SK-N-SH (cell line): Measurements from ENCODE around the gene GNB5. TPM values are rescaled to one million over a fixed set of nuclear protein-coding genes. Genes with fewer than 3 reads are reported as not detected.

Experiments
- CTCF ChIA-PET: fragments of 300-600, 350-600 bp; formaldehyde crosslinking; extraction: SDS; loops from one replicate; lab custom pipeline; 2021; lab: Yijun Ruan, JAX
- POLR2A ChIA-PET: fragments of 350-600 bp; sonication (Branson Sonifier 250); formaldehyde crosslinking; extraction: SDS; loops from one replicate; lab custom pipeline; 2020; ENCODE audit warnings: antibody characterized with exemption, inconsistent platforms; lab: Yijun Ruan, JAX
- DNase-seq: peaks from one replicate; pipeline ENCODE4 v3.0.0; 2012
- H2AFZ ChIP-seq: fragments of 200-600 bp; sonication (generic); 2 replicates; pipeline ENCODE4 v1.8.1; 2016; ENCODE audit warnings: antibody characterized with exemption, mild to moderate bottlenecking, low read depth
- H3F3A ChIP-seq: fragments of 200-600 bp; sonication (generic); replicated peaks from 2 replicates; pipeline ENCODE3; 2016; ENCODE audit warnings: antibody characterized with exemption, mild to moderate bottlenecking; ENCODE audit not compliant: insufficient read depth
- H3K27ac ChIP-seq, 2 experiments: fragments of 200-500 bp in 1 of 2; fragments of 200-600 bp in 1 of 2; sonication (Bioruptor generic) in 1 of 2; sonication (generic), shearing (Covaris generic) in 1 of 2; 2 replicates each; pipeline versions ENCODE4 v1.5.1 to v1.6.1; 2014 to 2016; ENCODE audit warnings: low read depth in 2 of 2, inconsistent platforms in 1 of 2, low read length in 1 of 2, mild to moderate bottlenecking in 1 of 2, mixed read lengths in 1 of 2
- H3K27me3 ChIP-seq: fragments of 200-600 bp; sonication (generic), shearing (Covaris generic); 2 replicates; pipeline ENCODE4 v1.6.1; 2016; ENCODE audit warnings: mixed run types; ENCODE audit not compliant: insufficient read depth
- H3K36me3 ChIP-seq, 2 experiments: fragments of 200-500 bp in 1 of 2; fragments of 200-600 bp in 1 of 2; sonication (Bioruptor generic) in 1 of 2; sonication (generic) in 1 of 2; replicated peaks in 1 of 2; 2 replicates each; pipeline versions ENCODE3 to v1.5.1; 2014 to 2016; ENCODE audit warnings: low read length in 1 of 2, mild to moderate bottlenecking in 1 of 2; ENCODE audit not compliant: insufficient read depth in 2 of 2, control insufficient read depth in 1 of 2
- H3K4me1 ChIP-seq, 2 experiments: fragments of 200-500 bp in 1 of 2; fragments of 200-600 bp in 1 of 2; sonication (Bioruptor generic) in 1 of 2; sonication (generic), shearing (Covaris generic) in 1 of 2; 2 replicates each; pipeline versions ENCODE4 v1.5.1 to v1.6.1; 2014 to 2016; ENCODE audit warnings: low read depth in 1 of 2, low read length in 1 of 2, mixed run types in 1 of 2; ENCODE audit not compliant: insufficient read depth in 2 of 2, control insufficient read depth in 1 of 2
- H3K4me2 ChIP-seq: fragments of 200-600 bp; sonication (generic), shearing (Covaris generic); 2 replicates; pipeline ENCODE4 v1.6.1; 2017; ENCODE audit warnings: mixed run types
- H3K4me3 ChIP-seq, 2 experiments: fragments of 200-500 bp in 1 of 2; fragments of 200-600 bp in 1 of 2; sonication (Bioruptor generic) in 1 of 2; sonication (generic), shearing (Covaris generic) in 1 of 2; 2 replicates each; pipeline versions ENCODE4 v1.5.1 to v1.8.1; 2014 to 2016; ENCODE audit warnings: low read depth in 2 of 2, inconsistent platforms in 1 of 2, low read length in 1 of 2, mild to moderate bottlenecking in 1 of 2, mixed read lengths in 1 of 2, moderate library complexity in 1 of 2
- H3K79me2 ChIP-seq: fragments of 200-600 bp; sonication (generic); 2 replicates; pipeline ENCODE4 v1.8.1; 2017; ENCODE audit warnings: mild to moderate bottlenecking; ENCODE audit not compliant: insufficient read depth
- H3K9ac ChIP-seq: fragments of 200-600 bp; sonication (generic); 2 replicates; pipeline ENCODE4 v1.6.1; 2017; ENCODE audit warnings: mixed run types
- H3K9me2 ChIP-seq: fragments of 200-600 bp; sonication (generic); 2 replicates; pipeline ENCODE4 v1.6.1; 2017; ENCODE audit warnings: mixed run types
- H3K9me3 ChIP-seq: fragments of 200-600 bp; sonication (generic); 2 replicates; pipeline ENCODE4 v1.6.1; 2017; ENCODE audit warnings: mixed run types, mild to moderate bottlenecking, moderate library complexity
- H4K20me1 ChIP-seq: fragments of 200-600 bp; sonication (generic); 2 replicates; pipeline ENCODE4 v1.6.1; 2017; ENCODE audit warnings: mild to moderate bottlenecking, mixed run types; ENCODE audit not compliant: insufficient read depth
- CHD2 ChIP-seq: fragments of 150-350 bp; IDR thresholded peaks from 2 replicates; pipeline ENCODE4 v1.6.1; 2018; ENCODE audit warnings: low read length; ENCODE audit not compliant: partially characterized antibody
- ELF1 ChIP-seq: IDR thresholded peaks from 2 replicates; pipeline ENCODE4 v1.4.0; 2012
- FOSL2 ChIP-seq: IDR thresholded peaks from 2 replicates; pipeline ENCODE4 v1.4.0; 2012; ENCODE audit warnings: low read depth, mild to moderate bottlenecking, moderate library complexity, borderline replicate concordance
- FOXM1 ChIP-seq: IDR thresholded peaks from 2 replicates; pipeline ENCODE4 v1.4.0; 2012; ENCODE audit warnings: low read depth, mild to moderate bottlenecking
- GATA2 ChIP-seq: sonication (generic); formaldehyde crosslinking; IDR thresholded peaks from 2 replicates; pipeline ENCODE4 v1.5.0; 2020; ENCODE audit warnings: mild to moderate bottlenecking, missing genetic modification reagents
- IRF3 ChIP-seq: fragments of 150-350 bp; IDR thresholded peaks from 2 replicates; pipeline ENCODE4 v1.6.1; 2016; ENCODE audit warnings: mild to moderate bottlenecking, low read depth, low read length
- MAX ChIP-seq: IDR thresholded peaks from 2 replicates; pipeline ENCODE4 v1.4.0; 2012; ENCODE audit warnings: low read depth
- MXI1 ChIP-seq: IDR thresholded peaks from 2 replicates; pipeline ENCODE4 v1.6.1; 2012; ENCODE audit warnings: mild to moderate bottlenecking, low read depth, low read length, improper control_type of control experiment
- NRF1 ChIP-seq: IDR thresholded peaks from 2 replicates; pipeline ENCODE4 v1.6.1; 2012; ENCODE audit warnings: low read depth, mild to moderate bottlenecking, low read length
- POLR2AphosphoS5 ChIP-seq: IDR thresholded peaks from 2 replicates; pipeline ENCODE4 v1.6.1; 2012; ENCODE audit warnings: low read depth, low read length
- RFX5 ChIP-seq: IDR thresholded peaks from 2 replicates; pipeline ENCODE4 v1.6.1; 2012; ENCODE audit warnings: mild to moderate bottlenecking, improper control_type of control experiment, low read length
- RXRA ChIP-seq: IDR thresholded peaks from 2 replicates; pipeline ENCODE4 v1.4.0; 2012; ENCODE audit warnings: low read depth, mild to moderate bottlenecking, borderline replicate concordance
- SIN3A ChIP-seq: IDR thresholded peaks from 2 replicates; pipeline ENCODE4 v1.6.1; 2012; ENCODE audit warnings: low read depth, mild to moderate bottlenecking, low read length, moderate library complexity, borderline replicate concordance
- SMC3 ChIP-seq: IDR thresholded peaks from 2 replicates; pipeline ENCODE4 v1.6.1; 2012; ENCODE audit warnings: low read depth, low read length, improper control_type of control experiment
- TAF1 ChIP-seq: IDR thresholded peaks from 2 replicates; pipeline ENCODE4 v1.6.1; 2012; ENCODE audit warnings: low read depth, mild to moderate bottlenecking, low read length, moderate library complexity, borderline replicate concordance
- TCF12 ChIP-seq: IDR thresholded peaks from 2 replicates; pipeline ENCODE4 v1.4.0; 2012
- WGBS: methylation state at CpG from one replicate; pipeline ENCODE4 v1.1.6; 2017; ENCODE audit warnings: low lambda C conversion rate; 5-methylcytosine and 5-hydroxymethylcytosine counted together
- polyA plus RNA-seq, 3 experiments: library from polyadenylated mRNA; depleted of rRNA; stranded (reverse); fragments of >200 nt; gene quantifications; 2 replicates each; pipeline ENCODE4 v1.2.3, GENCODE V29; 2012
- TF ChIP-seq, protein P1 (sequence below): fragments of 200-600 bp; sonication (generic); IDR thresholded peaks from 2 replicates; pipeline ENCODE4 v1.6.1; 2017; ENCODE audit warnings: antibody characterized with exemption, mild to moderate bottlenecking, moderate library complexity
- TF ChIP-seq, protein P2 (sequence below): IDR thresholded peaks from 2 replicates; pipeline ENCODE4 v1.4.0; 2012; ENCODE audit warnings: low read depth, borderline replicate concordance
- TF ChIP-seq, protein P3 (sequence below): IDR thresholded peaks from 2 replicates; pipeline ENCODE4; 2012

The GNB5 gene
- polyA plus RNA-seq, 1 of the 3 experiments (the other 2 are of a cell fraction) = 73.7 TPM

GRCh38 chr15:52137432-52138357, 53.5 kb downstream of the GNB5 start:
- H3K36me3 ChIP-seq = peaks cover 22 to 31% of the 10 kb centered on the region in 2 experiments
- H4K20me1 ChIP-seq = no peaks in the 10 kb centered on the region
- no peaks in the 10 kb centered on the region for H3K9me3 ChIP-seq
- peaks cover 14% of the 10 kb centered on the region for H3F3A ChIP-seq
- WGBS = 93% methylated on average over 12 of the region's 12 CpGs
- no peaks in the 10 kb centered on the region for H3K9me2 ChIP-seq
- TF ChIP-seq MAX (no peak), GATA2 (no peak), NRF1 (no peak), RXRA (no peak), SMC3 (no peak), ELF1 (no peak), TAF1 (no peak), IRF3 (no peak), TCF12 (no peak), MXI1 (no peak), SIN3A (no peak), CHD2 (no peak), FOXM1 (no peak), FOSL2 (no peak), RFX5 (no peak), POLR2AphosphoS5 (no peak)
- TF ChIP-seq, protein P1, sequence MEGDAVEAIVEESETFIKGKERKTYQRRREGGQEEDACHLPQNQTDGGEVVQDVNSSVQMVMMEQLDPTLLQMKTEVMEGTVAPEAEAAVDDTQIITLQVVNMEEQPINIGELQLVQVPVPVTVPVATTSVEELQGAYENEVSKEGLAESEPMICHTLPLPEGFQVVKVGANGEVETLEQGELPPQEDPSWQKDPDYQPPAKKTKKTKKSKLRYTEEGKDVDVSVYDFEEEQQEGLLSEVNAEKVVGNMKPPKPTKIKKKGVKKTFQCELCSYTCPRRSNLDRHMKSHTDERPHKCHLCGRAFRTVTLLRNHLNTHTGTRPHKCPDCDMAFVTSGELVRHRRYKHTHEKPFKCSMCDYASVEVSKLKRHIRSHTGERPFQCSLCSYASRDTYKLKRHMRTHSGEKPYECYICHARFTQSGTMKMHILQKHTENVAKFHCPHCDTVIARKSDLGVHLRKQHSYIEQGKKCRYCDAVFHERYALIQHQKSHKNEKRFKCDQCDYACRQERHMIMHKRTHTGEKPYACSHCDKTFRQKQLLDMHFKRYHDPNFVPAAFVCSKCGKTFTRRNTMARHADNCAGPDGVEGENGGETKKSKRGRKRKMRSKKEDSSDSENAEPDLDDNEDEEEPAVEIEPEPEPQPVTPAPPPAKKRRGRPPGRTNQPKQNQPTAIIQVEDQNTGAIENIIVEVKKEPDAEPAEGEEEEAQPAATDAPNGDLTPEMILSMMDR = no peak
- TF ChIP-seq, protein P2, sequence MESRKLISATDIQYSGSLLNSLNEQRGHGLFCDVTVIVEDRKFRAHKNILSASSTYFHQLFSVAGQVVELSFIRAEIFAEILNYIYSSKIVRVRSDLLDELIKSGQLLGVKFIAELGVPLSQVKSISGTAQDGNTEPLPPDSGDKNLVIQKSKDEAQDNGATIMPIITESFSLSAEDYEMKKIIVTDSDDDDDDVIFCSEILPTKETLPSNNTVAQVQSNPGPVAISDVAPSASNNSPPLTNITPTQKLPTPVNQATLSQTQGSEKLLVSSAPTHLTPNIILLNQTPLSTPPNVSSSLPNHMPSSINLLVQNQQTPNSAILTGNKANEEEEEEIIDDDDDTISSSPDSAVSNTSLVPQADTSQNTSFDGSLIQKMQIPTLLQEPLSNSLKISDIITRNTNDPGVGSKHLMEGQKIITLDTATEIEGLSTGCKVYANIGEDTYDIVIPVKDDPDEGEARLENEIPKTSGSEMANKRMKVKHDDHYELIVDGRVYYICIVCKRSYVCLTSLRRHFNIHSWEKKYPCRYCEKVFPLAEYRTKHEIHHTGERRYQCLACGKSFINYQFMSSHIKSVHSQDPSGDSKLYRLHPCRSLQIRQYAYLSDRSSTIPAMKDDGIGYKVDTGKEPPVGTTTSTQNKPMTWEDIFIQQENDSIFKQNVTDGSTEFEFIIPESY = no peak
- TF ChIP-seq, protein P3, sequence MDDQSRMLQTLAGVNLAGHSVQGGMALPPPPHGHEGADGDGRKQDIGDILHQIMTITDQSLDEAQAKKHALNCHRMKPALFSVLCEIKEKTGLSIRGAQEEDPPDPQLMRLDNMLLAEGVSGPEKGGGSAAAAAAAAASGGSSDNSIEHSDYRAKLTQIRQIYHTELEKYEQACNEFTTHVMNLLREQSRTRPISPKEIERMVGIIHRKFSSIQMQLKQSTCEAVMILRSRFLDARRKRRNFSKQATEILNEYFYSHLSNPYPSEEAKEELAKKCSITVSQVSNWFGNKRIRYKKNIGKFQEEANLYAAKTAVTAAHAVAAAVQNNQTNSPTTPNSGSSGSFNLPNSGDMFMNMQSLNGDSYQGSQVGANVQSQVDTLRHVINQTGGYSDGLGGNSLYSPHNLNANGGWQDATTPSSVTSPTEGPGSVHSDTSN = no peak
- TF ChIP-seq, all 33 proteins: peak for 0
- Histone ChIP-seq H3K4me1 (peaks cover 13 to 26% of the 10 kb centered on the region in 2 experiments; a peak in 3 of 4 replicates), H3K27me3 (no peaks in the 10 kb centered on the region), H3K4me3 (no peak overlapping the region), H3K4me2 (no peak overlapping the region), H3K9ac (no peak overlapping the region), H2AFZ (no peak overlapping the region), H3K79me2 (0 out of 2 replicates have a peak, but pooled peaks cover 9% of the 10 kb centered on the region), H3K27ac (peak overlapping the region in 1 of 2 experiments; percentile 79; a peak in 2 of 4 replicates)
- CTCF ChIA-PET = interaction anchor here (0.7 to 1.1 kb wide), 4 partner anchors 16 to 488 kb away, joined by 3 read pairs; no protein-coding TSS in a partner anchor
- DNase-seq = no peak
- POLR2A ChIA-PET = interaction anchor here (1.2 kb wide), 1 partner anchor 42 kb away, joined by 5 read pairs; no protein-coding TSS in a partner anchor
